Stimulated activated CD8-positive, alpha-beta memory T cell treated with anti-CD3 and anti-CD28 coated beads, Interleukin-12 subunit alpha, Interleukin-12 subunit beta, amount 100 ng/mL, for 24 hours (primary cell): ENCODE results near the gene GDF9.

ENCODE experiments used
- DNase-seq: peaks from one replicate; pipeline ENCODE4 v3.0.0-alpha.2; 2020; ENCODE audit errors: extremely low read depth

GDF9 gene

GRCh38 chr5:132837868-132838267 lies 28.4 kb downstream of the GDF9 start:
- no peak for DNase-seq

DNA sequence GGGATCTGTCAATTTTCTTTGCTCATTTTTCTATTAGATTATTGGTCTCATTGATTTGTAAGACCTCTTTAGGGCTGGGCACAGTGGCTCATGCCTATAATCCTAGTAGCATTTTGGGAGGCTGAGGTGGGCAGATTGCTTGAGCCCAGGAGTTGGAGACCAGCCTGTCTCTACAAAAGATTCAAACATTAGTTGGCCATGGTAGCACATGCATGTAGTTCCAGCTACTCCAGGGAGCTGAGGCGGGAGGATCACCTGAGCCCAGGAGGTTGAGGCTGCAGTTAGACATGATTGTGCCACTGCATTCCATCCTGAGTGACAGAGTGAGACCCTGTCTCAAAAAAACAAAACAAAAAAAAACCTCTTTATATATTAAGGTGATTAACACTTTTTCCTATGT lies 29.4 kb downstream of the GDF9 start:
- DNase-seq: no peak

- DNase-seq: no peak
These were observed 32.2 kb downstream of the GDF9 start for GRCh38 chr5:132834057-132834456.

GRCh38 chr5:132832612-132833011 lies 33.7 kb downstream of the GDF9 start:
- DNase-seq: no peak

- DNase-seq: no peak
These were observed 35.0 kb downstream of the GDF9 start for GRCh38 chr5:132831095-132831860.

DNA sequence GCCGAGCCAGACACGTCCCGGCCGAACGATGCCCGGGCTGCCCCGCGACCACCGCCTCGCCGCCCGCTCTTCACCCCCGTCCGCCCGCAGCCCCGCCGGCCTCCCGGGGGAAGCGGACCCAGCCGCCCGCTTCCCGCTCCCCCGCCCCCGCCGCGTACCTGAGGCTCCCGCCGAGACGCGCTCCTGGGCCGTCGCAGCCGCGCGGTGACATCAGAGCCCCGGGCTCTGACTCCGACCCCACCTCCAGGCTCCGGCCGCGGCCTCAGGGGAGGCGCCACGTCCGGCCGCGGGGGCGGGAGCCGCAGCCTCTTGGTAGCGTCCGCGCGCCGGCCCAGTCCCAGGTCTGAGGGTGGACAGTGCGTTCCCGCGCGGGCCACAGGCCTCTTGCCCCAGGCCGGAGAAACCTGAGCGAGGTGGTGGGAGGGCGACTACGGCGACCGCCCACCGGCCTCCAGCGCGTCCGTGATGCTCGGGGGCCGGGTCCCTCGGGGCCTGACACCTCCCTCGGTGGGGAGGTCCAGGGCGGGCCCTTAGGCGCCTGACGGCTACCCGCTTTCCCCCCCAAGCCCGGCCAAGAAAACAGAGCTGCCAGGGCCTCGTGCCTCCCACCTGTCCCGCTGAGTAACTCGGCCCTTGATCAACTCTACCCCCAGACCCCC lies 35.7 kb downstream of the GDF9 start, which contains the start of gene SHROOM1:
Gene SHROOM1, minus strand, starts transcription at position 212 of the 659 bp plus-strand sequence. CDS start 4,507 bp downstream, outside the sequence.
- DNase-seq: no peak

GRCh38 chr5:132829742-132830435 lies 36.4 kb downstream of the GDF9 start:
- DNase-seq: peak; percentile 42

GRCh38 chr5:132828846-132829494 lies 37.3 kb downstream of the GDF9 start:
- no peak for DNase-seq

- no peak for DNase-seq
These were observed 38.2 kb downstream of the GDF9 start for GRCh38 chr5:132827943-132828673.

- DNase-seq: no peak
These were observed 39.7 kb downstream of the GDF9 start for GRCh38 chr5:132826424-132827082.

DNA sequence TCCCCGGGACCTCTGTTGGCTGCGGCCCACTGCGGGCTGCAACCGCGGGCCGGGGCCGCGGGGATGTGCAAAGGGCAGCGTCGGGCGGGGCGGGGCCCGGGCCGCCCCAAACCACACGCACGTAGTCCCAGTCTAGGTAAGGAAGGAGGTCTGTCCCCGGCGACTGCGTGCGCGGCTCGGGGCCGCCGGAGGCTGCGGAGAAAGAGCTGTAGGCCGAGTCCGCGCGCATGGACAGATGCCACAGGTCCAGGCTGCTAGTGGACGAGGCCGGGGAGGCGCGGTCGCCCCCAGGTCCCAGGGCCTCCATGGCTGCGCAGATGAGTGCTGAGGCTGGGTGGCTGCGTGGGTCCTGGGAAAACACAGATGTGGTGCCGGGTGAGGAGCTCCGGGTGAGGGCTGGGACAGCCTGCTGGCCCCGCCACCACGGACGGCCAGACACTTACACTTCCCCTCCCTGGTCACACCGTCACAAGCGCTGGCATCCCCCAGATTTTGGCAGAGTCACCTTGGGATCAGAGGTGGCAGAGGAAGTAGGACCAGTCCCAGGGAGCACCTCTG lies 40.4 kb downstream of the GDF9 start:
- no peak for DNase-seq

GRCh38 chr5:132825033-132825833 lies 41.0 kb downstream of the GDF9 start:
- no peak for DNase-seq

GRCh38 chr5:132824426-132824825 lies 41.8 kb downstream of the GDF9 start:
- DNase-seq: no peak

GRCh38 chr5:132823481-132824050 lies 42.7 kb downstream of the GDF9 start:
- DNase-seq: no peak

GRCh38 chr5:132822650-132823480 lies 43.4 kb downstream of the GDF9 start:
- no peak for DNase-seq

- DNase-seq: no peak
These were observed 44.5 kb downstream of the GDF9 start for GRCh38 chr5:132821791-132822190.

- no peak for DNase-seq
These were observed 44.9 kb downstream of the GDF9 start for GRCh38 chr5:132821350-132821749.

- peak; percentile 53 for DNase-seq
These were observed 46.0 kb downstream of the GDF9 start for GRCh38 chr5:132820162-132820754.
